Panc1 (cell line): ENCODE data around the gene FUT7. TPM values are rescaled to one million over a fixed set of nuclear protein-coding genes. Genes with fewer than 3 reads are reported as not detected.

Experiments
- ATAC-seq: fragments of 200-7000 bp; cut with Tn5 transposase; 2 replicates; pipeline ENCODE4 v1.9.1; 2020; ENCODE audit warnings: mild to moderate bottlenecking, moderate library complexity
- BruUV-seq: library from RNA; stranded (reverse); fragments of 400-500 nt; replicated peaks from 2 replicates; lab custom pipeline; 2021; lab: Mats Ljungman, UMichigan
- CTCF ChIA-PET: fragments of 300-600 bp; sonication (Branson Sonifier 250); formaldehyde crosslinking; loops from one replicate; lab custom pipeline; 2022; ENCODE audit warnings: antibody characterized with exemption; lab: Charles Lee
- POLR2A ChIA-PET: fragments of 300-600 bp; sonication (Branson Sonifier 250); formaldehyde crosslinking; loops from one replicate; lab custom pipeline; 2022; ENCODE audit warnings: antibody characterized with exemption; lab: Charles Lee
- DNase-seq: peaks from one replicate; pipeline ENCODE4 v3.0.0-alpha.2; 2010; ENCODE audit warnings: low read depth, low spot score
- H3K27ac ChIP-seq: 2 replicates; pipeline ENCODE4 v1.5.1; 2011; ENCODE audit warnings: mild to moderate bottlenecking, low read length, inconsistent platforms
- H3K27me3 ChIP-seq: fragments of 200-500 bp; sonication (Bioruptor generic); 2 replicates; pipeline ENCODE4 v1.6.0; 2014; ENCODE audit warnings: low read length, inconsistent platforms; ENCODE audit not compliant: control insufficient read depth, insufficient read depth
- H3K36me3 ChIP-seq: fragments of 200-500 bp; sonication (Bioruptor generic); 2 replicates; pipeline ENCODE4 v1.5.1; 2014; ENCODE audit warnings: inconsistent platforms, mild to moderate bottlenecking, low read length, moderate library complexity; ENCODE audit not compliant: control insufficient read depth, insufficient read depth
- H3K4me1 ChIP-seq: 2 replicates; pipeline ENCODE4 v1.5.1; 2011; ENCODE audit warnings: inconsistent platforms, mild to moderate bottlenecking, low read length, moderate library complexity; ENCODE audit not compliant: control insufficient read depth, insufficient read depth
- H3K4me3 ChIP-seq, 2 experiments: 2 replicates each; pipeline ENCODE4 v1.5.1; 2011 to 2012; ENCODE audit warnings: low read depth in 2 of 2, low read length in 2 of 2, mild to moderate bottlenecking in 2 of 2, inconsistent platforms in 1 of 2, moderate library complexity in 1 of 2
- H3K9me3 ChIP-seq: fragments of 200-500 bp; sonication (Bioruptor generic); 2 replicates; pipeline ENCODE4 v1.5.1; 2014; ENCODE audit warnings: low read depth, mild to moderate bottlenecking, inconsistent platforms, low read length, moderate library complexity; ENCODE audit not compliant: control insufficient read depth, insufficient read depth
- CTCF ChIP-seq: fragments of 450-650 bp; IDR thresholded peaks from 2 replicates; pipeline ENCODE4 v1.5.1; 2017; ENCODE audit warnings: mild to moderate bottlenecking
- POLR2AphosphoS5 ChIP-seq: IDR thresholded peaks from 2 replicates; pipeline ENCODE4 v1.6.1; 2012; ENCODE audit warnings: mild to moderate bottlenecking, low read depth, low read length, moderate library complexity
- REST ChIP-seq, 2 experiments: IDR thresholded peaks; 2 replicates each; pipeline ENCODE4 v1.6.1; 2011 to 2012; ENCODE audit warnings: low read depth in 2 of 2, control low read depth in 1 of 2, low read length in 1 of 2, mild to moderate bottlenecking in 1 of 2, moderate library complexity in 1 of 2; ENCODE audit not compliant: insufficient read depth in 1 of 2
- SIN3A ChIP-seq: IDR thresholded peaks from 2 replicates; pipeline ENCODE4 v1.6.1; 2012; ENCODE audit warnings: low read depth, mild to moderate bottlenecking, low read length, moderate library complexity, borderline replicate concordance; ENCODE audit not compliant: insufficient read depth
- TCF7L2 ChIP-seq: IDR thresholded peaks from 2 replicates; pipeline ENCODE4 v1.6.1; 2011; ENCODE audit warnings: mild to moderate bottlenecking, low read depth, low read length, inconsistent platforms
- in situ Hi-C: cut with HindIII; loops from 2 replicates; pipeline ENCODE4 v1.10.0; 2016; ENCODE audit warnings: low sequenced_read_pairs, low pct_unique_long_range_greater_than_20kb
- intact Hi-C: fragments of 100-400 bp; cut with micrococcal nuclease; formaldehyde crosslinking; loops from one replicate; pipeline ENCODE4 v1.10.0; 2022; ENCODE audit not compliant: unreplicated experiment
- total RNA-seq: library from RNA; stranded (reverse); gene quantifications from one replicate; pipeline ENCODE4 v1.2.1, GENCODE V29; 2021; ENCODE audit not compliant: unreplicated experiment

Gene FUT7
- total RNA-seq, 1 experiment from 2014 or later = not detected

- peaks cover 24% of the 10 kb centered on the region for H3K4me1 ChIP-seq
These were observed 3.4 kb downstream of the FUT7 start for GRCh38 chr9:137028263-137029057.

GRCh38 chr9:137027369-137028262 lies 4.3 kb downstream of the FUT7 start, which contains the start of gene ABCA2:
TSS of gene ABCA2 (minus strand) at chr9:137028237. CDS start at chr9:137028140, 97 bp downstream.
- no peak for DNase-seq
- H3K9me3 ChIP-seq = no peaks in the 10 kb centered on the region
- intact Hi-C loops (no loop called here), in situ Hi-C loops (no loop called here)
- no peaks in the 10 kb centered on the region for H3K36me3 ChIP-seq
- H3K27me3 ChIP-seq = no peaks in the 10 kb centered on the region
- ChIA-PET CTCF (no interaction called here), POLR2A (no interaction called here)
- H3K4me3 ChIP-seq = peak within 1 kb of the TSS; percentile 43 to 53
- BruUV-seq = no TSS peak
- peaks cover 28% of the 10 kb centered on the region for H3K4me1 ChIP-seq
- peak; percentile 29 for ATAC-seq
- H3K27ac ChIP-seq = no peak within 1 kb of the TSS
- TF ChIP-seq REST (IDR thresholded peaks at IDR 0.05; ENCODE audit: insufficient read depth in 1 of 2, low read depth in 2 of 2, low read length in 1 of 2) (no peak), SIN3A (no peak), TCF7L2 (no peak), CTCF (no peak), POLR2AphosphoS5 (no peak)

More at GRCh38 chr9:137028263-137029057, 3.4 kb downstream of the FUT7 start:
- BruUV-seq = no TSS peak
- no peak overlapping the region for H3K27ac ChIP-seq
- ChIA-PET CTCF (interaction anchor here (1.2 to 1.4 kb wide), 3 partner anchors 30 to 81 kb away, joined by 3 to 14 read pairs (median 5); no protein-coding TSS in a partner anchor), POLR2A (no interaction called here)
- no peak for TF ChIP-seq TCF7L2
- peak; percentile 68; the same call in 1 of the 2 replicates for TF ChIP-seq CTCF
- intact Hi-C loops (no loop called here), in situ Hi-C loops (no loop called here)
- no peaks in the 10 kb centered on the region for H3K27me3 ChIP-seq
- no peak for DNase-seq
- H3K9me3 ChIP-seq = no peaks in the 10 kb centered on the region
- H3K36me3 ChIP-seq = no peaks in the 10 kb centered on the region
- H3K4me3 ChIP-seq = peak overlapping the region; percentile 43 to 53
- peak; percentile 72 for ATAC-seq
